Peyer's patch (tissue), 4 donors: ENCODE measurements around the gene MRPS5.

Source experiments
- POLR2A ChIP-seq, 2 donors: fragments of 450-650 bp; IDR thresholded peaks; one replicate each; pipeline ENCODE4 v1.5.1; 2017; ENCODE audit warnings: antibody characterized with exemption in 2 of 2, mild to moderate bottlenecking in 2 of 2, moderate library complexity in 2 of 2
- TF ChIP-seq, protein P1 (sequence below), 6 experiments: fragments of 450-650 bp in 4 of 6; fragments of 200-600 bp in 2 of 6; sonication (generic) in 1 of 6; IDR thresholded peaks; one replicate each; pipeline ENCODE4 v1.5.1; 2017 to 2019; ENCODE audit warnings: antibody characterized with exemption in 6 of 6, mild to moderate bottlenecking in 3 of 6, moderate library complexity in 1 of 6

DNA sequence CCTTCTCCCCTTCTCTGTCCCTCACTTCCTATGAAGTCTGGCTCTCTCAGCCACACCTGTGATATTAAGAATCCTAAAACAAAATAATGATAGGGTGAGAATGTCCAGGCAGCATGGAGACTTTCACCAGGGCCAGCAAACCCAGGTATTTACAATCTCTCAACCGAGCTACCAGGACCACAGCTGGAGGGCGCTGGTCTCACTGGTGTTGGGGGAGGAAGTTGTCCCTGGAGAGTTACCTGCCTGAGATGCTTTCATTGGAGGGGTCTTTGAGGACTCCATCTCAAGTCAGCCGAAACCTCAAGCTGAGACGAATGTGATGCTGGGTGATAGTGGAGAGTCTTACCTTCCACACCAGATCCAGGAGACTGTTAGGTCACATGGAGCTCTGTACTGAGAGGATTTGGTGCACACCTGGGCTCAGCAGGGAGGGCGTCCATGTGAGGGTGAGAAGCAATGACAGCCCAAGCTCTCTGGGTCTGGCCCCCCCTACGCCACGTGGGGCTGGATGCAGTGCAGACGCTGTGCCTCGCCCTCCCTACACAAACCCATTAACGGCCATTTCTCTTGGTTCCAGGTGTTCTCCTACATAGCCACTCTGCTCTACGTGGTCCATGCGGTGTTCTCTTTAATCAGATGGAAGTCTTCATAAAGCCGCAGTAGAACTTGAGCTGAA is 68.7 kb downstream of the MRPS5 start:
- TF ChIP-seq POLR2A (IDR thresholded peaks at IDR 0.05) = no peak
- TF ChIP-seq, protein P1, sequence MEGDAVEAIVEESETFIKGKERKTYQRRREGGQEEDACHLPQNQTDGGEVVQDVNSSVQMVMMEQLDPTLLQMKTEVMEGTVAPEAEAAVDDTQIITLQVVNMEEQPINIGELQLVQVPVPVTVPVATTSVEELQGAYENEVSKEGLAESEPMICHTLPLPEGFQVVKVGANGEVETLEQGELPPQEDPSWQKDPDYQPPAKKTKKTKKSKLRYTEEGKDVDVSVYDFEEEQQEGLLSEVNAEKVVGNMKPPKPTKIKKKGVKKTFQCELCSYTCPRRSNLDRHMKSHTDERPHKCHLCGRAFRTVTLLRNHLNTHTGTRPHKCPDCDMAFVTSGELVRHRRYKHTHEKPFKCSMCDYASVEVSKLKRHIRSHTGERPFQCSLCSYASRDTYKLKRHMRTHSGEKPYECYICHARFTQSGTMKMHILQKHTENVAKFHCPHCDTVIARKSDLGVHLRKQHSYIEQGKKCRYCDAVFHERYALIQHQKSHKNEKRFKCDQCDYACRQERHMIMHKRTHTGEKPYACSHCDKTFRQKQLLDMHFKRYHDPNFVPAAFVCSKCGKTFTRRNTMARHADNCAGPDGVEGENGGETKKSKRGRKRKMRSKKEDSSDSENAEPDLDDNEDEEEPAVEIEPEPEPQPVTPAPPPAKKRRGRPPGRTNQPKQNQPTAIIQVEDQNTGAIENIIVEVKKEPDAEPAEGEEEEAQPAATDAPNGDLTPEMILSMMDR (IDR thresholded peaks at IDR 0.05) = no peak
